Upper lobe of left lung (tissue), 4 donors: ENCODE data around the gene ALG9.

ENCODE experiments used
- EP300 ChIP-seq, 4 donors: sonication (generic); formaldehyde crosslinking; IDR thresholded peaks; one replicate each; pipeline ENCODE4 v1.5.1; 2017; ENCODE audit warnings: antibody characterized with exemption in 4 of 4, control low read depth in 2 of 4
- POLR2A ChIP-seq, 4 donors: fragments of 450-650 bp; IDR thresholded peaks; one replicate each; pipeline ENCODE4 v1.5.1; 2016 to 2017; ENCODE audit warnings: antibody characterized with exemption in 4 of 4, mild to moderate bottlenecking in 2 of 4
- TF ChIP-seq, protein P1 (sequence below), 6 experiments: fragments of 450-650 bp in 4 of 6; fragments of 200-600 bp in 2 of 6; sonication (generic) in 2 of 6; IDR thresholded peaks; one replicate each; pipeline ENCODE4 v1.5.1; 2016 to 2019; ENCODE audit warnings: antibody characterized with exemption in 6 of 6

DNA sequence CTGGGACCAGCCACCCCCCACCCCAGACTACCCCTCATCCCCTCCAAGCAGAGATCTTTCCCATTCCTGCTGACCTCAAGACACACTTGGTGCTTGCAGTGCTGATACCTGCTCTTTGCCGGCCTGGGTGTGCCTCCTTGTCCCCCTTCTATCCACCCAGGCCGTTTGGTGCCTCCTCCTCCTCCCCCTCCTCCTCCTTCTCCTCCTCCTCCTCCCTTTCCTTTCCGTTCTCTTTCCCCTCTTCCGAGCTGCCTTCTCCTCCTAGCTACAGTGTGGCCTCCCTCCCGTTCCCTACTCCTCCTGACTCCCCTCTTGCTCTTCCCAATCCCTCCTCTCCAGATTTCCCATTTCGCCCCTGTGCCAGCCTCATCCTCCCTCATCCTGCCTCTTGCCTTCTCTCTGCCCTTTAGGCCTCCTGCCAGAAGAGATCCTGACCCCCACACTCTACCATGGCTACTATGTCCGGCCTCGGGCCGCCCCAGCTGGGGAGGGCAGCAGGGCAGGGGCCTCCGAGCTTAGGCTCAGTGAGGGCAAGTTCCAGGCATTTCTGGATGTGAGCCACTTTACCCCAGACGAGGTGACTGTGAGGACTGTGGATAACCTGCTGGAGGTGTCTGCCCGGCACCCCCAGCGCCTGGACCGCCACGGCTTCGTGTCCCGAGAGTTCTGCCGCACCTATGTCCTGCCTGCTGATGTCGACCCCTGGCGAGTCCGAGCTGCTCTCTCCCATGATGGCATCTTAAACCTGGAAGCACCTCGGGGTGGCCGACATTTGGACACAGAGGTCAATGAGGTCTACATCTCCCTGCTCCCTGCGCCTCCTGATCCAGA lies 41.9 kb upstream of the ALG9 start:
- TF ChIP-seq, protein P1, sequence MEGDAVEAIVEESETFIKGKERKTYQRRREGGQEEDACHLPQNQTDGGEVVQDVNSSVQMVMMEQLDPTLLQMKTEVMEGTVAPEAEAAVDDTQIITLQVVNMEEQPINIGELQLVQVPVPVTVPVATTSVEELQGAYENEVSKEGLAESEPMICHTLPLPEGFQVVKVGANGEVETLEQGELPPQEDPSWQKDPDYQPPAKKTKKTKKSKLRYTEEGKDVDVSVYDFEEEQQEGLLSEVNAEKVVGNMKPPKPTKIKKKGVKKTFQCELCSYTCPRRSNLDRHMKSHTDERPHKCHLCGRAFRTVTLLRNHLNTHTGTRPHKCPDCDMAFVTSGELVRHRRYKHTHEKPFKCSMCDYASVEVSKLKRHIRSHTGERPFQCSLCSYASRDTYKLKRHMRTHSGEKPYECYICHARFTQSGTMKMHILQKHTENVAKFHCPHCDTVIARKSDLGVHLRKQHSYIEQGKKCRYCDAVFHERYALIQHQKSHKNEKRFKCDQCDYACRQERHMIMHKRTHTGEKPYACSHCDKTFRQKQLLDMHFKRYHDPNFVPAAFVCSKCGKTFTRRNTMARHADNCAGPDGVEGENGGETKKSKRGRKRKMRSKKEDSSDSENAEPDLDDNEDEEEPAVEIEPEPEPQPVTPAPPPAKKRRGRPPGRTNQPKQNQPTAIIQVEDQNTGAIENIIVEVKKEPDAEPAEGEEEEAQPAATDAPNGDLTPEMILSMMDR (IDR thresholded peaks at IDR 0.05), result no peak
- TF ChIP-seq POLR2A (IDR thresholded peaks at IDR 0.05) (no peak), EP300 (IDR thresholded peaks at IDR 0.05) (no peak)
